ENCODE results near the gene MBD3L1.
A peak's percentile ranks its signal among the peaks of the same experiment; 100 is the strongest.

Gene MBD3L1

DNA sequence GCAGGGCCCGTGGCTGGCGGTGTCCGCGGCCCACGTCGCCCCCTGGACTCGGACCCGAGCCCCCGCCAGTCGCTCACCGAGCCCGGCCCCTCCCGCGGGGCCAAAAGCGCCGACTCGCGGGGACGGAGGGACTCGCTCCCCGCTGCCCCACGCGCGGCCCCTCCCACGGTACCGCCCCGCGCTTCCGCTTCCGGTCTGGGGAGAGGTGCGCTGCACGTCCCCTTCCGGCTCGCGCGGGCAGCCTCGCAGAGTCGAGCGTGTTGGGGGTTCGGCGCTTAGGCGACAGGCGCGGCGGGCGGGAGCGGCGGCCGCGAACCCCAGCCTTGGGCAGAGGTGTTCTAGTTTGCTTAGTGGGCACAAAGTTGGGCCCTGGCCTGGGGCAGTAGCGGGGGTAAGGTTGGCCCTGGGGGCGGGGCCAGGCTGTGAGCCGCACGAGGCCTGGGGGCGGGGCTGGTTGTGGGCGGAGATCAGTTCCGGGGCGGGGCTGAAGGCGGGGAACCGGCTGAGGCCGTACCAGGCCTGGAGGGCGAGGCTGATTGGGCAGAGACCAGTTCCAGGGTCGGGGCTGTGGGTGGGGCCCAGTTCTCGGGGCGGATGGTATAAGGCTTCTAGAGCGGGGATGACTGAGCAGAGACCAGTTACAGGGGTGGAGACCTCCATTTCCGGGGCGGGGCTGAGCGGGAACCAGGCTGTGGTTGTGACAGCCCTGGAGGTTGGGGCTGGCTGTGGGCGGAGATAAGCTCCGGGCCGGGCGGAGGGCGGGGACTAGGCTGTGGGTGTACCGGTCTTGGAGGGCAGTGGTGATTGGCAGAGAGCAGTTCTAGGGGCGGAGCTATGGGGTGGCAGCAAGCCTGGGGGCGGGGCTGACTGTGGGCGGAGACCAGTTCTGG lies at the start of gene MBD3L1, which contains the start of gene ZNF558:
MBD3L1 (plus strand) TSS at position 246 of the 890 bp plus-strand sequence. CDS start 10,302 bp downstream, outside the sequence.
ZNF558 (minus strand) TSS at position 173 of the 890 bp plus-strand sequence. CDS start 9,645 bp downstream, outside the sequence.
- FAIRE-seq (peak; percentile 90), DNase-seq (ENCODE audit: low spot score) (peak; percentile 94)

- DNase-seq (ENCODE audit: low spot score) (no peak), FAIRE-seq (no peak)
Measured at GRCh38 chr19:8794823-8795222, 37.4 kb upstream of the MBD3L1 start.

- no peak for DNase-seq (ENCODE audit: low spot score)
- no peak for FAIRE-seq
Measured at GRCh38 chr19:8806661-8807060, 25.5 kb upstream of the MBD3L1 start.

- FAIRE-seq: no peak
- no peak for DNase-seq (ENCODE audit: low spot score)
Measured at GRCh38 chr19:8811315-8812172, 20.6 kb upstream of the MBD3L1 start.

- DNase-seq (ENCODE audit: low spot score): no peak
- no peak for FAIRE-seq
Measured at GRCh38 chr19:8814176-8814575, 18.0 kb upstream of the MBD3L1 start.

DNA sequence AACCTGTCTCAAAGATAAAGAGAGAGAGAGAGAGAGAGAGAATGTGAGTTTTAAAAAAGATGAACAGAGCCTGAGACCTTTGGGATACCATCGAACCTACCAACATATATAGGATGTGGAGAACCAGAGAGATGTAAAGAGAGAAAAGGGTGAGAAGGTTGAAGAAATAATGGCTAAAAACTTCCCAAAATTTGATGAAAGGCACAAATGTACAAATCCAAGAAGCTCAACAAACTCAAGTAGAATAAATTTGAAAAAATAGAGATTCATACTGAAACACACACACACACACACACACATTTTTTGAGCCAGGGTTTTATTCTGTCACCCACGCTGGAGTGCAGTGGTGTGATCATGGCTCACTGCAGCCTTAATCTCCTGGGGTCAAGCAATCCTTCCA lies 16.4 kb upstream of the MBD3L1 start:
- FAIRE-seq (no peak), DNase-seq (ENCODE audit: low spot score) (no peak)

GRCh38 chr19:8820234-8820633 lies 11.9 kb upstream of the MBD3L1 start:
- DNase-seq (ENCODE audit: low spot score) (no peak), FAIRE-seq (no peak)

GRCh38 chr19:8821748-8822241 lies 10.4 kb upstream of the MBD3L1 start:
- no peak for DNase-seq (ENCODE audit: low spot score)
- FAIRE-seq: no peak

DNA sequence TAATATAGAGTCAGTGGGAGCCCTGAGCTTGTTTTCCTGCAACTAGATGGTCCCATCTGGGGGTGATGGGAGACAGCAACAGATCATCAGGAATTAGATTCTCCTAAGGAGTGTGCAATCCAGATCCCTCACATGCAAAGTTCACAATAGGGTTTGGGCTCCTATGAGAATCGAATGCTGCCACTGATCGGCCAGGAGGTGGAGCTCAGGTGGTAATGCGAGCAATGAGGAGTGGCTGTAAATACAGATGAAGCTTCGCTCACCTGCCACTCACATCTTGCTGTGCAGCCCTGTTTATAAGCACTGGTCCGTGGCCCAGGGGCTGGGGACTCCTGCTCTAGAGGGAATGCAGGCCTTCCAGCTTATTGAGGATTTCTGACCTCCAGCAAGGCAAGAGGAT lies 5.8 kb upstream of the MBD3L1 start:
- FAIRE-seq: no peak

DNA sequence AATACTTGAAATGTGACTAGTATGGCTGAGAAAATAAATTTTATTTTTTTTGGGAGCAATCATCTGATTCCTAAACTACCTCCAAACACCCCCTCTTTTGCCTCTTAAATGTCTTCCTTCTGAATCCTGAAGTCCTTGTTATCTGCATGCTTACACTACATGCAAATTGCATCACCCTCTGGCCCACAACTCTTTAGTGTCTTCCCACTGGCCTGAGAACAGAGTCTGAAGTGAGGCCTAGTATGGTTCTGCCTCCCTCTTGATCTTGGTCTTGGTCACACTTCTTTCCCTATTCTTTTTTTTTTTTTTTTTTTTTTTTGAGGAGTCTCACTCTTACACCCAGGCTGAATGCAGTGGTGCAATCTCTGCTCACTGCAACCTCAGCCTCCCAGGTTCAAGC lies 4.9 kb upstream of the MBD3L1 start:
- FAIRE-seq (no peak), DNase-seq (ENCODE audit: low spot score) (no peak)

More for the DNA sequence above, 5.8 kb upstream of the MBD3L1 start:
- DNase-seq (ENCODE audit: low spot score): no peak

GRCh38 chr19:8831373-8831772 lies 804 bp upstream of the MBD3L1 start:
- no peak for FAIRE-seq
- DNase-seq (ENCODE audit: low spot score): no peak

- no peak for FAIRE-seq
- DNase-seq (ENCODE audit: low spot score): no peak
Measured at GRCh38 chr19:8831832-8832131, 395 bp upstream of the MBD3L1 start.

- no peak for FAIRE-seq
- no peak for DNase-seq (ENCODE audit: low spot score)
Measured at GRCh38 chr19:8835446-8835845, 3.3 kb downstream of the MBD3L1 start.

DNA sequence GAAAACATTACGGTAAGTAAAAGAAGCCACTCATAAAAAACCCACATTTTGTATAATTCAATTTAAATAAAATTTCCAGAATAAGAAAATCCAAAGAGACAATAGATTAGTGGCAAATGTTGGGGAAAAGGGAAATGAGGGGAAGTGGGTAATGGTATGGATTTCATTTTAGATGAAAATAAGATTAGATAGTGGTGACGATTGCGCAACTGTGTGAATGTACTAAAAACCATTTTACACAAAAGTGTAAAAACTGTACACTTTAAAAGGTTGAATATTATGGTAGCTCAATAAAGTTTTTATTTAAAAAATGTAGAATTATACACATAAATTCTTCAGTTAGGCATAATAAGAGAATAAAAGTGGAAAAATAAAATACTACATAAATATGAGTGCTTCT lies 3.7 kb downstream of the MBD3L1 start:
- FAIRE-seq (no peak), DNase-seq (ENCODE audit: low spot score) (no peak)

DNA sequence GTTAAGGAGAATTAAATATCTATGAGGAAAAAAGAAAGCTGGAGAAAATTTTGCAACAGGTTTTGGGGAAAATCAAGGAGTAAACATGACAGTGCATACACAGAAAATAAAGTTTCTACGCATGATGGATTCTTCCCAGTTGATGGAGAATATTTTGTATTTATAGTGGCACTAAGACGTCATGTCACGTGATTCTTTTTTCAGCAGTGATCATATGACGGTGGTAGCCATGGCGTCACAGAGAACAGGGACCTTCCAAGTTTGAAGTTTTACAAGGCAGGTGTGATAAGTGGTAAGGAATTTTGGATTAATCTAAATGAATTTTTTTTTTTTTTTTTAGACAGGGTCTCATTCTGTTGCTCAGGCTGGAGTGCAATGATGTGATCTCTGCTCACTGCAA lies 8.5 kb downstream of the MBD3L1 start:
- no peak for FAIRE-seq
- no peak for DNase-seq (ENCODE audit: low spot score)

DNA sequence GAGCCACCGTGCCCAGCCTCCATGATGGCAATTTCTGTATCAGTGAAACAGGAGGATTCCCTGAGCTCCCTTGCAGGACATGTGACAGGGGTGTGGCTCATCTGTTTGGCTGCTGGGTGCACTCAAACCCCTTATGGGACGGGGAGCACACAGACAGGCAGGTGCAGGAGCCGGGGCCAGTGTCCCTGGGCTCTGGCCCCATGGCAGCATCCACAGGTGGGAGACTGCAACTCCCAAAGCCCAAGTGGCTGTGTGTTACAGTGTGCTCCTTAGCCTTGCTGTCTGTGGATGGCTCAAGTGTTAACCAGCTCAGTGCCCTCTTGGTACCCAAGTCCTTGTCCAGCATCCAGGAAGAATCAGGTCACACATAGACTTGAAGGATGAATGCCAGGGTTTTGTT lies 14.6 kb downstream of the MBD3L1 start:
- FAIRE-seq: no peak

DNA sequence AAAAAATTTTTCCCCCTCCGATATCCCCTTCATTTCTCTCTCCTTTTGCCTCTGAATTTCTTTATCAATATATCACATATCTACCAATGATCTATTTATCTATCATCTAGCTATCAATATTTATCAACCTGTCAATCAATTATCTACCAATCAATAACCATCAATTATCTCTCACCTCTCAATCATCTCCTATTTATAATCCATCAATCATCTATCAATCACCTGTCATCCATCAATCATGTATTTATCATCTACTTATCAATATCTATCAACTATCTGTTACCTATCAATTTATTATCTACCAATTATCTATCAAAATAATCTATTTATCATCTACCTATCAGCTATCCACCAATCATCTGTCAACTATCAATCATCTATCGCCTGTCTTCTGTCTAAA lies 17.1 kb downstream of the MBD3L1 start:
- FAIRE-seq: no peak

More for the DNA sequence above, 14.6 kb downstream of the MBD3L1 start:
- no peak for DNase-seq (ENCODE audit: low spot score)

DNA sequence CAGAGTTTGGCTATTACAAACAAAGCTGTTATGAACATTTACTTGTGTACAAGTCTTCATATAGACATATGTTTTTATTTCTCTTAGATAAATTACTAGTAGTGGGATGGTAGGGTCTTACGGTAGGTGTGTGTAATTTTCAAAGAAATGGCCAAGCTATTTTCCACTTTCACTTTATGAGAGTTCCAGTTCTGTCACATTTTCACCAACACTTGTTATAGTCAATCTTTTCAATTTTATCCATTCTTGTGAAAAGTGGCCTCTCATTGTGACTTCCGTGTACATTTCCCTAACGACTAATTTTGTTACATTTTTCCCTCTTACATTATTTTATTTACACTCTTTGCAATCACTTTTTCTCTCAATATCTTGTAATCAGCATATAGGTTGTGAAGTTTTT lies 18.3 kb downstream of the MBD3L1 start:
- DNase-seq (ENCODE audit: low spot score) (no peak), FAIRE-seq (no peak)

More for the DNA sequence above, 17.1 kb downstream of the MBD3L1 start:
- no peak for DNase-seq (ENCODE audit: low spot score)

DNA sequence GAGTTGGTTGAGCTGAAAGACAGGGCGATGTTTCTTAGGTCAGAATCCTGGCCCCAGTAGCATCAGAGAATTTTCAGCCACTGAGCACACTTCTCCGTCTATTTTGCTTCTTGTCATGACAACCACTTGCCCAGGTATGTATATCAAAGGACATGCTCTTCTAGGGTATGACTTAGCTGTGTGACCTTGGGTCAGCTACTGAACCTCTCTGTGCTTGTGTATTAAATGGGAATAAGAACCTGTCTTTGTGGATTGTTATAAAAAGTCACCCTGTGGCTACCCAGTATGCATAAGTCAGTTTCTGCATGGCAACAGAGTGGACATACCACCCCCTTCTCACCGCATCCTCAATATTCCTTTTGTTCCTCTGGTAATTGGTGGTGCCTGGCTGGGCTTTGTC lies 26.1 kb downstream of the MBD3L1 start:
- no peak for FAIRE-seq
- DNase-seq (ENCODE audit: low spot score): no peak

GRCh38 chr19:8866344-8866743 lies 34.2 kb downstream of the MBD3L1 start:
- FAIRE-seq (no peak), DNase-seq (ENCODE audit: low spot score) (no peak)

DNA sequence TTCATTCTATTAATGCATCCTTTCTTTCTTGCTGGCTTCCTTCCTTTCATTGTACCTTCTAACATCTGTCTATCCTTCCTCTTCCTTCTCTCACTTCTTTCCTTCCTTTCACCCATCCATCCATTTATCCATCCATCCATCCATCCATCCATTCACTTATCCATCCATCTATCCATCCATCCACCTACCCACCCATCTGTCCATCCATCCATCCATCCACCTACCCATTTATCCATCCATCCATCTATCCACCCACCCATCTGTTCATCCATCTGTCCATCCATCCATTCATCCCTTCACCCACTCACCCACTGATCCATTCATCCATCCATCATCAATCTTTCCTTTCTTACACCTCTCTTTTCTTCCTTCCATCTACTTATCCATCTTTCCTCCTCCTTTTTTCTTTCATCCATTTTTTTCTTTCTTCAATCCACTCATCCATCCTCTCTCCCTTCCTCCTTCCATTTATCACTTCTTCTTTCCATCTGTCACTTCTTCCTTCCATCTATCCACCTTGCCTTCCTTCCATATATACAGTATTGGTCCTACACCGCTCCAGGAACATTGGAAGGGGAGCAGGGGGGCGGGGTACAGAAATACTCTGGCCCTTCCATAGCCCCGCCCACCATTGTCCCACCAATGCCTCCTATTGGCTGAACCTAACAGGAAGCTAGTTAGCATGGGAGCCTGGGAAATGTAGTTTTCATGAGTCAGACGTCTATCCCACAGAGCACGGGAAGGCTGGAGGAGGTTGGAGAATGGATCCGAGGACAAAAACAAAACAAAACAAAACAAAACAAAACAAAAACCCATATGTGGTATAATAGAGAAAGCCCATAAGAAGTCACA lies 45.9 kb downstream of the MBD3L1 start:
- DNase-seq (ENCODE audit: low spot score): no peak

More for the DNA sequence above, 45.9 kb downstream of the MBD3L1 start:
- no peak for FAIRE-seq
